Activated B cell treated with CpG ODN at 0.5 μM for 24 hours (primary cell): Measurements from ENCODE around the gene C16orf96. TPM values are rescaled to one million over a fixed set of nuclear protein-coding genes. Genes with fewer than 3 reads are reported as not detected.

ENCODE experiments used
- ATAC-seq: fragments of 200-7000 bp; cut with Tn5 transposase; one replicate; pipeline ENCODE4 v1.10.0; 2021; ENCODE audit warnings: low read depth, mild to moderate bottlenecking, moderate library complexity
- CTCF ChIA-PET: fragments of 350-600 bp; sonication (Branson Sonifier 250); formaldehyde crosslinking; loops from one replicate; lab custom pipeline; 2021; ENCODE audit warnings: antibody characterized with exemption; lab: Charles Lee
- POLR2A ChIA-PET: fragments of 350-600 bp; sonication (Branson Sonifier 250); formaldehyde crosslinking; loops from one replicate; lab custom pipeline; 2021; ENCODE audit warnings: antibody characterized with exemption; lab: Charles Lee
- DNase-seq: peaks from one replicate; pipeline ENCODE4 v3.0.0; 2022
- H3K27ac Mint-ChIP-seq: one replicate; pipeline ENCODE4 v1.8.0; 2020; ENCODE audit warnings: mixed read lengths
- H3K27me3 Mint-ChIP-seq: one replicate; pipeline ENCODE4 v1.8.0; 2021; ENCODE audit warnings: mixed read lengths
- H3K36me3 Mint-ChIP-seq: one replicate; pipeline ENCODE4 v1.8.0; 2021; ENCODE audit warnings: low read depth, mixed read lengths
- H3K4me1 Mint-ChIP-seq: one replicate; pipeline ENCODE4 v1.8.0; 2021; ENCODE audit warnings: mixed read lengths
- H3K4me3 Mint-ChIP-seq: one replicate; pipeline ENCODE4 v1.8.0; 2020; ENCODE audit warnings: mild to moderate bottlenecking, mixed read lengths
- H3K9me3 Mint-ChIP-seq: one replicate; pipeline ENCODE4 v1.8.0; 2020; ENCODE audit warnings: mixed read lengths
- intact Hi-C: fragments of 100-400 bp; cut with micrococcal nuclease; formaldehyde crosslinking; loops from one replicate; pipeline ENCODE4 v1.15.1; 2024
- total RNA-seq: library from RNA; stranded (reverse); gene quantifications from 2 replicates; pipeline ENCODE4 v1.2.3, GENCODE V29; 2022
- TF ChIP-seq, protein P1 (sequence below): fragments of 200-600 bp; IDR thresholded peaks from one replicate; pipeline ENCODE4 v1.8.0; 2022; ENCODE audit warnings: antibody characterized with exemption, mild to moderate bottlenecking

Gene C16orf96
- total RNA-seq, 1 donor from 2014 or later = 0.13 TPM

DNA sequence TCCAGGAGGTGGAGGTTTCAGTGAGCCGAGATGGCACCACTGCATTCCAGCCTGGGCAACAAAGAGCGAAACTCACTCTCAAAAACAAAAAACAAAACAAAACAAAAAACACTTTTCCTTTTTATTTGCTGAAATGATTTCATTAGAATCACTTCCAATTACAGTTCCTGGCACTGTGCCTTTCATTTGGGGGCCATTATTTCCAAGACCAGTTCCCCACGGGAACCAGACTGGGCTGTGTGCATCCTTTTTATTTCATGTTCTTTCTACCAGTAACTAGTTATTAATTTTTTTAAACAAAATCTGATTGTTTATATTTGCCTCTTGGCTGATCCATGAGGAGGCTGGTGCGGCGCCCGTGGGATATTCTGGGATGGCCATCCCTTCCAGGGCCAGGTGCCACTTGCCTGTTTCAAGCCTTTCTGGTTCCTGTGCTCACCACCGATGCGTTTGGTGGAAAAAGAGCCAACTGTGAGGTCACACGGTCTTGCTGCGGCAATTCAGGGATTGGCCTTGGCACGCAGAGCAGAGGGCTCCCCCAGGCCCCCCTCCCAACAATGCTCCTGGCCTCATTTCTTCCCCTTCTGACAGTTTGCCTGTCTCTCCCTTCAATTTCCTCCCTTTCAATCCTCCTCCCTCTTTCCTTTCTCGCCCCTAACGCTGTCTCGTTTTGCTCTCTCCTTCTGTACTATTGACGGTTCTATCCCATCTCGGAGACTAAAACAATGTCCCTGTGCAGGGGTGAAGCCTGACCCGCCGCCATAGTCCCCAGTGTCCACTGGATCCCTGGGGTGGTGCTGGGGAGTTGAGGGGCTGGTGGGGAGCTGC lies 45.1 kb downstream of the C16orf96 start:
- H3K27ac Mint-ChIP-seq = no peak overlapping the region
- no peak overlapping the region for H3K4me3 Mint-ChIP-seq
- TF ChIP-seq, protein P1, sequence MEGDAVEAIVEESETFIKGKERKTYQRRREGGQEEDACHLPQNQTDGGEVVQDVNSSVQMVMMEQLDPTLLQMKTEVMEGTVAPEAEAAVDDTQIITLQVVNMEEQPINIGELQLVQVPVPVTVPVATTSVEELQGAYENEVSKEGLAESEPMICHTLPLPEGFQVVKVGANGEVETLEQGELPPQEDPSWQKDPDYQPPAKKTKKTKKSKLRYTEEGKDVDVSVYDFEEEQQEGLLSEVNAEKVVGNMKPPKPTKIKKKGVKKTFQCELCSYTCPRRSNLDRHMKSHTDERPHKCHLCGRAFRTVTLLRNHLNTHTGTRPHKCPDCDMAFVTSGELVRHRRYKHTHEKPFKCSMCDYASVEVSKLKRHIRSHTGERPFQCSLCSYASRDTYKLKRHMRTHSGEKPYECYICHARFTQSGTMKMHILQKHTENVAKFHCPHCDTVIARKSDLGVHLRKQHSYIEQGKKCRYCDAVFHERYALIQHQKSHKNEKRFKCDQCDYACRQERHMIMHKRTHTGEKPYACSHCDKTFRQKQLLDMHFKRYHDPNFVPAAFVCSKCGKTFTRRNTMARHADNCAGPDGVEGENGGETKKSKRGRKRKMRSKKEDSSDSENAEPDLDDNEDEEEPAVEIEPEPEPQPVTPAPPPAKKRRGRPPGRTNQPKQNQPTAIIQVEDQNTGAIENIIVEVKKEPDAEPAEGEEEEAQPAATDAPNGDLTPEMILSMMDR = no peak
- peaks cover 5% of the 10 kb centered on the region for H3K27me3 Mint-ChIP-seq
- ChIA-PET POLR2A (no interaction called here), CTCF (no interaction called here)
- no peaks in the 10 kb centered on the region for H3K4me1 Mint-ChIP-seq
- H3K9me3 Mint-ChIP-seq = no peaks in the 10 kb centered on the region
- ATAC-seq = no peak
- no peaks in the 10 kb centered on the region for H3K36me3 Mint-ChIP-seq
- intact Hi-C loops = no loop called here
- DNase-seq = no peak

DNA sequence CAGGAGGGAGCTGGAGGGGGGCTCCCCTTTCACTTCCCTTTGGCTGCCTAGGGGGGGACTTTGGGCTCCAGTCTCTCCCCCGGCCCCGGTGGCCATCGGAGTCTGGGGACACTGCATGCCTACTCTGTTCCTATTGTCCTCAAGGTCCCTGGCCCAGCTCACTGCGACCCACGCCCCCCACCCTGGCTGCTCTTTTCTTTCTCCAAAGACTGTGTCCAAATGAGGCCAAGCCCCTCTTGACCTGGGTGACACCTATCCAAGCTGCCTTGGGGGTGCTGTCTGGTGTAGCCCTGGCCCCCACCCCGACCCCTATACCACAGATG lies 45.7 kb downstream of the C16orf96 start:
- Mint-ChIP-seq H3K4me3 (no peak overlapping the region), H3K27ac (no peak overlapping the region), H3K9me3 (no peaks in the 10 kb centered on the region), H3K36me3 (no peaks in the 10 kb centered on the region), H3K27me3 (peaks cover 3% of the 10 kb centered on the region), H3K4me1 (no peaks in the 10 kb centered on the region)
- ATAC-seq = no peak
- intact Hi-C loops = no loop called here
- TF ChIP-seq, protein P1 = no peak
- ChIA-PET CTCF (no interaction called here), POLR2A (no interaction called here)
- DNase-seq = no peak

DNA sequence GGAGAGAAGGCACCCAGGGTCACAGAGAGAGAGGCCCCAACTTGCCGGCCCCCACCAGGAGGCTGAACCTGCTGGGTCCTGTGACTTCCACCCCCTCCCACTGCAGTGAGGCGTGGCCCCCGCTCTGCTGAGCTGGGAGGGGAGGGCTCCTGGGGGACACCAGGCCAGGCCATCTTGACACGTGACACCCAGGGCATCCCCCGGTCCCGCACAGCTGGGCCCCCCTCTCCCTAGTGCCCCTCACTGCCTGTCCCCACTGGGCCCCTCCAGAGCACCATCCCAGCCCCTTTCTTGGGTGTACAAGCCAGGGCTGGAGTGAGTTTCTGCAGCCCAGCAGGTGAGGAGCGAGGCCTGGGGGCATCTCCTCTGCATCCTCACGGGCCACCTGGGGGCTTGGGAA lies 46.2 kb downstream of the C16orf96 start:
- DNase-seq (no peak), ATAC-seq (no peak)
- Mint-ChIP-seq H3K4me3 (no peak overlapping the region), H3K27ac (no peak overlapping the region), H3K36me3 (peaks cover 4% of the 10 kb centered on the region), H3K27me3 (peaks cover 2% of the 10 kb centered on the region), H3K4me1 (no peaks in the 10 kb centered on the region), H3K9me3 (no peaks in the 10 kb centered on the region)
- POLR2A ChIA-PET = interaction anchor here (0.6 kb wide), 1 partner anchor 26 kb away, joined by 3 read pairs; no protein-coding TSS in a partner anchor
- CTCF ChIA-PET = no interaction called here
- intact Hi-C loops = no loop called here
- TF ChIP-seq, protein P1 = no peak

DNA sequence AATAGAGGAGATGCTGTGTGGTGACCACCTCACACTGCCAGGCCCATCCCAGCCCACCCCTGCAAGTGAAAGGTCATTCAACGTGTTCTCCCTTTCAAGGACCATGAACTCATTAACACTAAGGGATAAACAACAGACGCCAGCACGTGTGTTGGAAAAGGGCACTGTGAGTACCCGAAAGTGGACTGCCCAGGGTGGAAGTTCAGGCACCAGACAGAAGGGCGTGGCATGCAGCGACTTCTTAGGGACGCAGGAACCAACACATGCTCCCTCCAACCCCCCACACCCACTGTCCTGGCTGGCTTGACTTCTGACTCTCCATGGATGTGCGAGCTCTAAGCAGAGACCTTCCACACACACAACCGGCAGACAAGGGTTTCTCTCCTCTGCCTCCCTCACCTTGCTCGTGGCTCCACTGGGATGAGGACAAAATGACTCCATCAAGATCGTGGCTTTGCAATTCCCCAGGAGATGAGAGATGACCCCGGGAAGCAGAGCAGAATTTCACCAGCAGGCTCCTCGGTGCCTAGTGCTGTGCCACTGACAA lies 47.6 kb downstream of the C16orf96 start:
- peaks cover 13% of the 10 kb centered on the region for H3K36me3 Mint-ChIP-seq
- no peak overlapping the region for H3K27ac Mint-ChIP-seq
- ChIA-PET CTCF (no interaction called here), POLR2A (no interaction called here)
- intact Hi-C loops = no loop called here
- ATAC-seq = no peak
- TF ChIP-seq, protein P1 = no peak
- H3K4me3 Mint-ChIP-seq = no peak overlapping the region
- peaks cover 2% of the 10 kb centered on the region for H3K27me3 Mint-ChIP-seq
- H3K9me3 Mint-ChIP-seq = no peaks in the 10 kb centered on the region
- H3K4me1 Mint-ChIP-seq = no peaks in the 10 kb centered on the region
- no peak for DNase-seq

DNA sequence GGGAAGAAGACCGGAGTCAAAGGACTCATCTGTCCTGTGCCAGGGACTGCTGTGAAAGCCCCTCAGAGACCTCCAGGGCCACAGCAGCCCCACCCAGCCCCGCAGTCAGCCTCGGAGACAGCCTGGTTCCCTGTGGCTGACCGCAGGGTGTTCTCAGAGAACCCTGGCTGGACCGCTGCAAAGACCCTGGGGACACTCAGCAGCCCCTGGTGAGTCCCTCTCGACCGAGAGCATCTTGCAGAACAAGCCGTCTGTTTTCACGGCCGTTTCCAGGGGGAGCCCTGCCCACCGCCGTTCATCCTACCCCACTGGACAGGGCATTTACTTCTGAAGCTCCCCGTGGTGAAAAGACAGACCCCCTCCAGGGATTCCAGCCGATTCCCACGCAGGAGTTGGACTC lies 48.3 kb downstream of the C16orf96 start:
- Mint-ChIP-seq H3K36me3 (peaks cover 16% of the 10 kb centered on the region), H3K27me3 (peaks cover 2% of the 10 kb centered on the region), H3K27ac (no peak overlapping the region), H3K9me3 (no peaks in the 10 kb centered on the region), H3K4me1 (no peaks in the 10 kb centered on the region), H3K4me3 (no peak overlapping the region)
- TF ChIP-seq, protein P1 = no peak
- ChIA-PET CTCF (no interaction called here), POLR2A (no interaction called here)
- intact Hi-C loops = no loop called here
- no peak for ATAC-seq
- DNase-seq = no peak
